ENCODE measurements around the gene TAF6. TPM values are rescaled to one million over a fixed set of nuclear protein-coding genes. Genes with fewer than 3 reads are reported as not detected.

Gene TAF6
- total and polyA plus RNA-seq, 9 of the 15 experiments (the other 6 are each of a cell fraction or from before 2014, with no cell fraction given), result 0.78 to 78.7 (median 21.3) TPM

DNA sequence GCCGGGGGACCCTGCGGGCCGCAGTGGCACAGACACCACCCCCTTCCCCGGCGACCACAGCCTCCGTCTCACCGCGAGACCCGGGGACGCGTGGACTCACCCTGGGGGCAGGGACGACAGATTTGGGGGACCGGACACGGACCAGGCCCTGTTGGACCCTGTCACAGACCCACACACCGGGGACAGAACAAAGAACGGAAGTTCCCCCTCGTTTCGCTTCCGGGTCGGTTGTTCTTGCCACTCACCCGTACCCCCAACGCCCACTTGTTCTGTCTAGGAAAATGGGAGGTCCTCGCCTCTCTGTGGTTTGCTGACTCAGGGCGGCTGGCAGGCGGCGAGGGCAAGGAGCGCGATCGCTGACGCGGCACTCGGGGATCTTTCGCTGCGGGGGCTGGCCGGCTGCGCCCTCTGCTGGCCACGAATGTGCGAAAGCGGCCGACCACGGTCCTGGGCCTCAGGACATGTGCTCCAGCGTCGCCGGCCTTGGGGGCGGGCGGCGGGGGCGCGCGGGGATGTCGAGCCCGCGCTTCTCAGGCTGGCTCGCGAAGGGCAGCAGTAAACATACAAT lies 37.5 kb downstream of the TAF6 start, which contains the start of gene ZNF3 (continued):
- TF ChIP-seq, protein P1, sequence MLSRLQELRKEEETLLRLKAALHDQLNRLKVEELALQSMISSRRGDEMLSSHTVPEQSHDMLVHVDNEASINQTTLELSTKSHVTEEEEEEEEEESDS (CRISPR knock-in tag; IDR thresholded peaks at IDR 0.05), result no peak
- no peak for TF ChIP-seq JUNB (CRISPR knock-in tag; conservative IDR thresholded peaks at IDR 0.05)
- peak; percentile 98 for TF ChIP-seq CCNT2 (IDR thresholded peaks at IDR 0.05; ENCODE audit: borderline replicate concordance, extremely low read depth, insufficient read length, low read depth, low read length)
- no peak for TF ChIP-seq SMARCA5 (IDR thresholded peaks at IDR 0.05)
- peak; percentile 75 for TF ChIP-seq SMAD4 (CRISPR knock-in tag; conservative IDR thresholded peaks at IDR 0.05)
- TF ChIP-seq, protein P2, sequence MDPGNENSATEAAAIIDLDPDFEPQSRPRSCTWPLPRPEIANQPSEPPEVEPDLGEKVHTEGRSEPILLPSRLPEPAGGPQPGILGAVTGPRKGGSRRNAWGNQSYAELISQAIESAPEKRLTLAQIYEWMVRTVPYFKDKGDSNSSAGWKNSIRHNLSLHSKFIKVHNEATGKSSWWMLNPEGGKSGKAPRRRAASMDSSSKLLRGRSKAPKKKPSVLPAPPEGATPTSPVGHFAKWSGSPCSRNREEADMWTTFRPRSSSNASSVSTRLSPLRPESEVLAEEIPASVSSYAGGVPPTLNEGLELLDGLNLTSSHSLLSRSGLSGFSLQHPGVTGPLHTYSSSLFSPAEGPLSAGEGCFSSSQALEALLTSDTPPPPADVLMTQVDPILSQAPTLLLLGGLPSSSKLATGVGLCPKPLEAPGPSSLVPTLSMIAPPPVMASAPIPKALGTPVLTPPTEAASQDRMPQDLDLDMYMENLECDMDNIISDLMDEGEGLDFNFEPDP (CRISPR knock-in tag; IDR thresholded peaks at IDR 0.05), result no peak; the same call in 1 of the 2 replicates
- TF ChIP-seq, protein P3, sequence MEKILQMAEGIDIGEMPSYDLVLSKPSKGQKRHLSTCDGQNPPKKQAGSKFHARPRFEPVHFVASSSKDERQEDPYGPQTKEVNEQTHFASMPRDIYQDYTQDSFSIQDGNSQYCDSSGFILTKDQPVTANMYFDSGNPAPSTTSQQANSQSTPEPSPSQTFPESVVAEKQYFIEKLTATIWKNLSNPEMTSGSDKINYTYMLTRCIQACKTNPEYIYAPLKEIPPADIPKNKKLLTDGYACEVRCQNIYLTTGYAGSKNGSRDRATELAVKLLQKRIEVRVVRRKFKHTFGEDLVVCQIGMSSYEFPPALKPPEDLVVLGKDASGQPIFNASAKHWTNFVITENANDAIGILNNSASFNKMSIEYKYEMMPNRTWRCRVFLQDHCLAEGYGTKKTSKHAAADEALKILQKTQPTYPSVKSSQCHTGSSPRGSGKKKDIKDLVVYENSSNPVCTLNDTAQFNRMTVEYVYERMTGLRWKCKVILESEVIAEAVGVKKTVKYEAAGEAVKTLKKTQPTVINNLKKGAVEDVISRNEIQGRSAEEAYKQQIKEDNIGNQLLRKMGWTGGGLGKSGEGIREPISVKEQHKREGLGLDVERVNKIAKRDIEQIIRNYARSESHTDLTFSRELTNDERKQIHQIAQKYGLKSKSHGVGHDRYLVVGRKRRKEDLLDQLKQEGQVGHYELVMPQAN (IDR thresholded peaks at IDR 0.05; ENCODE audit: borderline replicate concordance), result peak; percentile 90
- peak; percentile 78 to 81; a peak in 3 of 4 replicates for TF ChIP-seq SIN3A (IDR thresholded peaks at IDR 0.05; ENCODE audit: borderline replicate concordance in 2 of 2, control insufficient read depth in 1 of 2, low read depth in 2 of 2, low read length in 2 of 2)
- no peak for TF ChIP-seq NUFIP1 (IDR thresholded peaks at IDR 0.05; ENCODE audit: partially characterized antibody)
- TF ChIP-seq, protein P4, sequence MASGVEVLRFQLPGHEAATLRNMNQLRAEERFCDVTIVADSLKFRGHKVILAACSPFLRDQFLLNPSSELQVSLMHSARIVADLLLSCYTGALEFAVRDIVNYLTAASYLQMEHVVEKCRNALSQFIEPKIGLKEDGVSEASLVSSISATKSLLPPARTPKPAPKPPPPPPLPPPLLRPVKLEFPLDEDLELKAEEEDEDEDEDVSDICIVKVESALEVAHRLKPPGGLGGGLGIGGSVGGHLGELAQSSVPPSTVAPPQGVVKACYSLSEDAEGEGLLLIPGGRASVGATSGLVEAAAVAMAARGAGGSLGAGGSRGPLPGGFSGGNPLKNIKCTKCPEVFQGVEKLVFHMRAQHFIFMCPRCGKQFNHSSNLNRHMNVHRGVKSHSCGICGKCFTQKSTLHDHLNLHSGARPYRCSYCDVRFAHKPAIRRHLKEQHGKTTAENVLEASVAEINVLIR (CRISPR knock-in tag; IDR thresholded peaks at IDR 0.05), result peak; percentile 70
- TF ChIP-seq SMAD1 (IDR thresholded peaks at IDR 0.05; ENCODE audit: low read depth, low read length, partially characterized antibody), result no peak
- peak; percentile 39; the same call in 1 of the 2 replicates for TF ChIP-seq DPF2 (IDR thresholded peaks at IDR 0.05)
- peak; percentile 99 for TF ChIP-seq HMGN3 (IDR thresholded peaks at IDR 0.05; ENCODE audit: borderline replicate concordance, extremely low read depth, insufficient read length, low read depth, low read length)
- TF ChIP-seq RAD21 (CRISPR knock-in tag; conservative IDR thresholded peaks at IDR 0.05 in 1 of 2, IDR thresholded peaks at IDR 0.05 in 1 of 2), result peak; percentile 86 to 91
- peak; percentile 95 for TF ChIP-seq FOXP1 (CRISPR knock-in tag; IDR thresholded peaks at IDR 0.05)
- no peak for TF ChIP-seq PPARD (CRISPR knock-in tag; IDR thresholded peaks at IDR 0.05)
- TF ChIP-seq SREBF2 (CRISPR knock-in tag; IDR thresholded peaks at IDR 0.05), result 0 out of 2 replicates have a peak, but pooled peaks have one; percentile 30
- TF ChIP-seq ZFX (CRISPR knock-in tag; IDR thresholded peaks at IDR 0.05), result peak; percentile 96

Measured in K562 (cell line).